OCI-LY7 (cell line): ENCODE measurements around the gene FAM171A2. TPM values are rescaled to one million over a fixed set of nuclear protein-coding genes. Genes with fewer than 3 reads are reported as not detected.
A peak's percentile ranks its signal among the peaks of the same experiment; 100 is the strongest.

Source experiments
- BruUV-seq: library from RNA; stranded (reverse); fragments of 400-500 nt; replicated peaks from 2 replicates; lab custom pipeline; 2021; lab: Mats Ljungman, UMichigan
- CTCF ChIA-PET: fragments of 300-600 bp; sonication (Branson Sonifier 250); formaldehyde crosslinking; loops from one replicate; lab custom pipeline; 2022; ENCODE audit warnings: antibody characterized with exemption; ENCODE audit not compliant: unreplicated experiment; lab: Charles Lee
- POLR2A ChIA-PET: fragments of 300-600 bp; sonication (Branson Sonifier 250); formaldehyde crosslinking; loops from one replicate; lab custom pipeline; 2022; ENCODE audit warnings: antibody characterized with exemption; lab: Charles Lee
- DNase-seq: peaks from one replicate; pipeline ENCODE4 v3.0.0-alpha.2; 2015; ENCODE audit warnings: low spot score
- H2AFZ ChIP-seq: fragments of 200-600 bp; sonication (generic), shearing (Covaris generic); 2 replicates; pipeline ENCODE4 v1.6.1; 2014; ENCODE audit warnings: mild to moderate bottlenecking, antibody characterized with exemption, low read length, moderate library complexity
- H3K27ac ChIP-seq: fragments of 200-600 bp; sonication (generic); 2 replicates; pipeline ENCODE4 v1.5.1; 2014; ENCODE audit warnings: mixed run types, low read depth, mild to moderate bottlenecking, moderate library complexity, low read length, inconsistent platforms; ENCODE audit not compliant: poor library complexity, severe bottlenecking
- H3K36me3 ChIP-seq: fragments of 200-600 bp; sonication (generic); 2 replicates; pipeline ENCODE4 v1.6.1; 2014; ENCODE audit warnings: mild to moderate bottlenecking, antibody characterized with exemption, low read length, moderate library complexity, mixed read lengths; ENCODE audit not compliant: insufficient read depth
- H3K4me1 ChIP-seq: fragments of 200-600 bp; sonication (generic); 2 replicates; pipeline ENCODE4 v1.5.1; 2014; ENCODE audit warnings: mild to moderate bottlenecking, low read length; ENCODE audit not compliant: insufficient read depth, poor library complexity, severe bottlenecking
- H3K4me2 ChIP-seq: fragments of 200-600 bp; sonication (generic); 2 replicates; pipeline ENCODE4 v1.6.1; 2014; ENCODE audit warnings: mild to moderate bottlenecking, low read length
- H3K4me3 ChIP-seq: fragments of 200-600 bp; sonication (generic); 2 replicates; pipeline ENCODE4 v1.5.1; 2014; ENCODE audit warnings: mild to moderate bottlenecking, low read depth, low read length; ENCODE audit not compliant: poor library complexity, severe bottlenecking
- H3K79me2 ChIP-seq: fragments of 200-600 bp; sonication (generic); 2 replicates; pipeline ENCODE4 v1.6.1; 2016; ENCODE audit warnings: low read depth, mild to moderate bottlenecking, low read length, moderate library complexity, mixed read lengths; ENCODE audit not compliant: insufficient read depth
- H3K9me2 ChIP-seq: fragments of 200-600 bp; sonication (generic); 2 replicates; pipeline ENCODE4 v1.6.1; 2016; ENCODE audit warnings: mild to moderate bottlenecking, low read length, mixed read lengths; ENCODE audit not compliant: insufficient read depth
- H3K9me3 ChIP-seq: fragments of 200-600 bp; sonication (generic); 2 replicates; pipeline ENCODE4 v1.6.1; 2014; ENCODE audit warnings: mild to moderate bottlenecking, mixed run types, low read length, mixed read lengths
- H4K20me1 ChIP-seq: fragments of 200-600 bp; sonication (generic); 2 replicates; pipeline ENCODE4 v1.6.1; 2014; ENCODE audit warnings: mild to moderate bottlenecking, antibody characterized with exemption, low read length, moderate library complexity, mixed read lengths; ENCODE audit not compliant: insufficient read depth
- EZH2phosphoT487 ChIP-seq: fragments of 200-600 bp; sonication (generic); IDR thresholded peaks from 2 replicates; pipeline ENCODE4 v1.6.1; 2018; ENCODE audit warnings: low read depth, borderline replicate concordance, mild to moderate bottlenecking, mixed run types, antibody characterized with exemption, low read length, moderate library complexity, mixed read lengths
- intact Hi-C: fragments of 100-400 bp; cut with micrococcal nuclease; formaldehyde crosslinking; loops from one replicate; pipeline ENCODE4 v1.10.0; 2022; ENCODE audit not compliant: unreplicated experiment
- total RNA-seq, 2 experiments: library from RNA; depleted of rRNA in 1 of 2; stranded (reverse); fragments of >200 nt in 1 of 2; shearing (Covaris generic) in 1 of 2; gene quantifications; 2 replicates each; pipeline ENCODE4 v1.2.3, GENCODE V29; 2014 to 2022
- TF ChIP-seq, protein P1 (sequence below): fragments of 200-600 bp; sonication (generic); conservative IDR thresholded peaks from 2 replicates; pipeline ENCODE4 v1.5.1; 2014; ENCODE audit warnings: mild to moderate bottlenecking, antibody characterized with exemption, low read length, moderate library complexity, mixed read lengths

FAM171A2 gene
- total RNA-seq, 2 experiments from 2014 or later, result 3.4 to 4.6 TPM

DNA sequence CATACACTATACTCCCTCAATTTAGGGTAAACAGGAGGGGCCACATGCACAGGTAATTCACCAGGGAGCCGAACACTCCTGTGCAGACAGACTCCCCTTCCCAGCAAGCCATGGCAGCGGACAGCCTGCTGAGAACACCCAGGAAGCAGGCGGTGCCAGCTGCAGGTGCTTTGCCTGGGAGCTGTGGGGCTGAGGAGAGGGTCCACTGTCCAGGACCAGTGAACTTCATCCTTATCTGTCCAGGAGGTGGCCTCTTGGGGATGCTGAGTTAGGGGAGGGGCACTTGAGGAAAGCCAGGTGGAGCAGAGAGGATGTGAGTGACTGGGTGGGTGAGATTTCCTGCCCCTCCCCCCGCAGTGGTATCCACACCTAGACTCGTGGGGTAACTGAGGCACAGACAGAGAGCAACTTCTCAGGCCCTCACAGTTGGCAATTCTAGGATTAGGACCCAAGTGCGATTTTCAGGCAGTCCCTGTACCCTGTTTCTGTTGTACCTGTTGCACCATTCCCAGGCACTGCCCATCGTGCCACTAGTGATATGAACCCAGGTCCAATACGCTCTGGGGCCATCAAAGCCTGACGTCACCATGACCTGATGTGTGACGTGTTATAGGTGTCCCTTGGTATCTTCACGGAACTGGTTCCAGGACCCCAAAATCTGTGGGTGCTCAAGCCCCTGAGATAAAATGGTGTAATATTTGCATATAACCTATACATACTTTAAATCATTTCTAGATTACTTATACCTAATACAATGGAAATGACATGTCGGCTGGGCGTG is 17.4 kb downstream of the FAM171A2 start:
- Histone ChIP-seq H3K4me2 (peak overlapping the region; percentile 97), H3K4me1 (peaks cover 63% of the 10 kb centered on the region), H3K9me2 (no peaks in the 10 kb centered on the region), H3K27ac (peak overlapping the region; percentile 90), H3K9me3 (no peaks in the 10 kb centered on the region), H3K79me2 (peaks cover 24% of the 10 kb centered on the region; the same call in 1 of the 2 replicates), H3K4me3 (peak overlapping the region; percentile 91), H3K36me3 (peaks cover 24% of the 10 kb centered on the region), H4K20me1 (no peaks in the 10 kb centered on the region), H2AFZ (no peak overlapping the region; the same call in 1 of the 2 replicates)
- BruUV-seq, result no TSS peak
- TF ChIP-seq, protein P1, sequence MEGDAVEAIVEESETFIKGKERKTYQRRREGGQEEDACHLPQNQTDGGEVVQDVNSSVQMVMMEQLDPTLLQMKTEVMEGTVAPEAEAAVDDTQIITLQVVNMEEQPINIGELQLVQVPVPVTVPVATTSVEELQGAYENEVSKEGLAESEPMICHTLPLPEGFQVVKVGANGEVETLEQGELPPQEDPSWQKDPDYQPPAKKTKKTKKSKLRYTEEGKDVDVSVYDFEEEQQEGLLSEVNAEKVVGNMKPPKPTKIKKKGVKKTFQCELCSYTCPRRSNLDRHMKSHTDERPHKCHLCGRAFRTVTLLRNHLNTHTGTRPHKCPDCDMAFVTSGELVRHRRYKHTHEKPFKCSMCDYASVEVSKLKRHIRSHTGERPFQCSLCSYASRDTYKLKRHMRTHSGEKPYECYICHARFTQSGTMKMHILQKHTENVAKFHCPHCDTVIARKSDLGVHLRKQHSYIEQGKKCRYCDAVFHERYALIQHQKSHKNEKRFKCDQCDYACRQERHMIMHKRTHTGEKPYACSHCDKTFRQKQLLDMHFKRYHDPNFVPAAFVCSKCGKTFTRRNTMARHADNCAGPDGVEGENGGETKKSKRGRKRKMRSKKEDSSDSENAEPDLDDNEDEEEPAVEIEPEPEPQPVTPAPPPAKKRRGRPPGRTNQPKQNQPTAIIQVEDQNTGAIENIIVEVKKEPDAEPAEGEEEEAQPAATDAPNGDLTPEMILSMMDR, result peak; percentile 31
- no peak for TF ChIP-seq EZH2phosphoT487
- intact Hi-C loops, result loop anchor here (5.0 kb wide), 2 partner anchors 204 to 274 kb away; partner anchors contain the start of genes G6PC3 and HROB
- POLR2A ChIA-PET, result interaction anchor here (0.6 to 1.7 kb wide), 2 partner anchors 11 to 100 kb away, joined by 10 to 11 read pairs; no protein-coding TSS in a partner anchor
- CTCF ChIA-PET, result interaction anchor here (1.0 to 2.0 kb wide), 5 partner anchors 11 to 136 kb away, joined by 3 to 8 read pairs (median 6); no protein-coding TSS in a partner anchor
- no peak for DNase-seq

DNA sequence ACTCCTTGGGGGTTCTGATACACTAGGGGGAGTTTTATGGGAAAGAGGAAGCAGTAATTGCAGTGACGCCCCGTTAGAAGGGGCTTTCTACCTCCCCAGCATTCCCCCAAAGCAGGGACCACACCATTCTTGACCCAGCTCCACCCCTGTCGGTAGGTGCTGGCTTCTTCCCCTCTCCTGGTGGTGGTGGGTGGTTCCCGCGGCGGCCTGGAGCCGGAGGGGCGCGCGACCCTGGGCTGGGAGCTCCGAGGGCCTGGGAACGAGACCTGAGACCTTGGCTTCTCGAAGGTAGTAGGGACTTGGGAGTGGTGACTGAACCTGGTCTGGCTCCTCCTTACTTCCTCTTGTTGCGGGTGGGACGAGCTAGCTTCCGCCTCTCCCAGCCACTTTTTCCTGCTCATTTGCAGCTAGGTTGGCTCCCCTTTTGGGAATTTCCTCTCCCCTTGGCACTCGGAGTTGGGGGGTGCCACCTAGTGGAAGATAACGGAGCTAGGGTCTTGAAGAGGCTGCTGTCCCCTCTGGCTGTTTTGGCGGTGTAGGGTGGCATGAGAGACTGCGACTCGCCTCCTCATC is 18.1 kb downstream of the FAM171A2 start:
- Histone ChIP-seq H3K79me2 (peaks cover 24% of the 10 kb centered on the region; the same call in 1 of the 2 replicates), H3K9me2 (no peaks in the 10 kb centered on the region), H3K4me1 (peaks cover 58% of the 10 kb centered on the region), H4K20me1 (no peaks in the 10 kb centered on the region), H3K4me3 (peak overlapping the region; percentile 91), H3K36me3 (peaks cover 17% of the 10 kb centered on the region), H3K27ac (peak overlapping the region; percentile 90), H3K9me3 (no peaks in the 10 kb centered on the region), H3K4me2 (peak overlapping the region; percentile 97), H2AFZ (peak overlapping the region; percentile 12; the same call in 1 of the 2 replicates)
- BruUV-seq, result TSS peak; percentile 76
- POLR2A ChIA-PET, result interaction anchor here (0.6 to 1.7 kb wide), 2 partner anchors 10 to 99 kb away, joined by 10 to 11 read pairs; no protein-coding TSS in a partner anchor
- intact Hi-C loops, result loop anchor here (1.0 to 5.0 kb wide), 4 partner anchors 129 to 273 kb away; partner anchors contain the start of genes G6PC3 and HROB
- TF ChIP-seq, protein P1, result peak; percentile 93
- no peak for TF ChIP-seq EZH2phosphoT487
- DNase-seq, result peak; percentile 71
- CTCF ChIA-PET, result interaction anchor here (1.0 to 2.0 kb wide), 5 partner anchors 10 to 135 kb away, joined by 3 to 8 read pairs (median 6); no protein-coding TSS in a partner anchor
